ENCODE measurements around the gene SUSD4.

The SUSD4 gene

GRCh38 chr1:223246476-223247112 lies 117.4 kb downstream of the SUSD4 start:
- DNase-seq (ENCODE audit: low read depth, low spot score), result no peak
- TF ChIP-seq CTCF (IDR thresholded peaks at IDR 0.05; ENCODE audit: insufficient read depth, low read length, missing control alignments), result no peak
- ChIA-PET CTCF (interaction anchor here (8.8 kb wide), 1 partner anchor 113 kb away, joined by 51 read pairs; no protein-coding TSS in a partner anchor), POLR2A (no interaction called here)
- no peak overlapping the region for H3K4me3 ChIP-seq (ENCODE audit: low read depth, low read length)

- ChIA-PET CTCF (interaction anchor here (8.8 kb wide), 1 partner anchor 112 kb away, joined by 51 read pairs; no protein-coding TSS in a partner anchor), POLR2A (no interaction called here)
- no peak overlapping the region for H3K4me3 ChIP-seq (ENCODE audit: low read depth, low read length)
- no peak for DNase-seq (ENCODE audit: low read depth, low spot score)
- no peak for TF ChIP-seq CTCF (IDR thresholded peaks at IDR 0.05; ENCODE audit: insufficient read depth, low read length, missing control alignments)
Observed at GRCh38 chr1:223245983-223246382, 118.0 kb downstream of the SUSD4 start.

GRCh38 chr1:223245411-223245810 lies 118.6 kb downstream of the SUSD4 start:
- no peak for DNase-seq (ENCODE audit: low read depth, low spot score)
- no peak overlapping the region for H3K4me3 ChIP-seq (ENCODE audit: low read depth, low read length)
- ChIA-PET CTCF (interaction anchor here (1.8 to 8.8 kb wide), 2 partner anchors 112 to 115 kb away, joined by 8 to 51 read pairs; no protein-coding TSS in a partner anchor), POLR2A (no interaction called here)
- TF ChIP-seq CTCF (IDR thresholded peaks at IDR 0.05; ENCODE audit: insufficient read depth, low read length, missing control alignments), result no peak

- TF ChIP-seq CTCF (IDR thresholded peaks at IDR 0.05; ENCODE audit: insufficient read depth, low read length, missing control alignments), result peak; percentile 4
- H3K4me3 ChIP-seq (ENCODE audit: low read depth, low read length), result no peak overlapping the region
- DNase-seq (ENCODE audit: low read depth, low spot score), result no peak
- POLR2A ChIA-PET, result no interaction called here
- CTCF ChIA-PET, result interaction anchor here (1.8 to 8.8 kb wide), 2 partner anchors 111 to 115 kb away, joined by 8 to 51 read pairs; no protein-coding TSS in a partner anchor
Observed at GRCh38 chr1:223244366-223245103, 119.4 kb downstream of the SUSD4 start.

- TF ChIP-seq CTCF (IDR thresholded peaks at IDR 0.05; ENCODE audit: insufficient read depth, low read length, missing control alignments), result no peak
- no peak for DNase-seq (ENCODE audit: low read depth, low spot score)
- POLR2A ChIA-PET, result no interaction called here
- CTCF ChIA-PET, result interaction anchor here (1.8 to 8.8 kb wide), 2 partner anchors 110 to 114 kb away, joined by 8 to 51 read pairs; no protein-coding TSS in a partner anchor
- no peak overlapping the region for H3K4me3 ChIP-seq (ENCODE audit: low read depth, low read length)
Observed at GRCh38 chr1:223243441-223244050, 120.4 kb downstream of the SUSD4 start.

GRCh38 chr1:223242971-223243370 lies 121.0 kb downstream of the SUSD4 start:
- POLR2A ChIA-PET, result no interaction called here
- TF ChIP-seq CTCF (IDR thresholded peaks at IDR 0.05; ENCODE audit: insufficient read depth, low read length, missing control alignments), result no peak
- H3K4me3 ChIP-seq (ENCODE audit: low read depth, low read length), result no peak overlapping the region
- DNase-seq (ENCODE audit: low read depth, low spot score), result no peak
- CTCF ChIA-PET, result interaction anchor here (8.8 kb wide), 1 partner anchor 109 kb away, joined by 51 read pairs; no protein-coding TSS in a partner anchor

Measured in AG04449 (cell line).